Stimulated activated naive CD8-positive, alpha-beta T cell treated with anti-CD3 and anti-CD28 coated beads, Interleukin-15, Interleukin-2, amounts not matched to agents 100 U/mL and 50 U/mL, for 24 hours (primary cell): Measurements from ENCODE around the gene PDK2.

Experiments
- ATAC-seq: fragments of 150-1000 bp; cut with Tn5 transposase; one replicate; pipeline ENCODE4 v1.10.0; 2021
- DNase-seq: peaks from one replicate; pipeline ENCODE4 v3.0.0; 2021

PDK2 gene

DNA sequence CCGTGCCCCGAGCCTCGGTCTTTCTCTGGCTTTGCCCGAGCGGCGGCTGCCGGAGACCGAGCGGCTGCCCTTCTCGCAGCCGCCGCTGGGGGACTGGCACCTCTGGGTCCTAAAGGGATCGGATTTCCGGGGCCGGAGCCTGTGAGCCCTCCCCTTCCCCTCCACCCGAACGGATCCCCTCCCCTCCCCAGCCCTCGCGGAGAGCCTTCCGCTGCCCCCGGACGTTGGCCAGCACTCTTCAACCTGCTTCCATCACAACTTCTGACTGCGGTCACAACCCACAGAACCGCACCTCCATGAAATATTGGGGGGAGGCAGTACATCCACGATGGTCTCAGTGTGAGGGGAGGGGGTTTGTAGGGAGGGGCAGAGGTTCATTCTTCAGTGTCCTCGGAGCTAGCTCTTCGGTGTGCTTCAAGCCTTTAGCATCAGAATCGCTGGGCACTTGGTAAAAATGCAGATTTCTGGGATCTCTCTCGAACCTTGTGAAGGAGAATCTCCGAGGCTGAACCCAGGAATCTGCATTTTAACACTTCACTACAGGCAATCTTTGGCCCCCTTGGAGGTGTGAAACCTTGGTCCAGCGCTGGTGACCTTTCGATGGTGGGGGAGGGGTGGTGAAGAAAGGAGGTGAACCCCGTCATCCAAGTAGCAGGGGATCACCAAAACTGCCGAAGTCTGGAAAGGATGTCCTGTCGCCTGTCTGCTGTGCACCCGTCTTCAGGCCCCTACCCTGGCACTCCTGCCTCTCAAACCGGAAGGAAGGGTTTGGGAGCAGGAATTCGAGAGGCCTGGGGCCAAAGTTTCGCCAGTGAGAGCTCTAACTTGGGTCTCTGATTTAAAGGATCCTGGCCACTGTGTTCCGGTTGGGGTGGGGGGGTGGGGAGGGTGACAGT lies 56.1 kb downstream of the PDK2 start:
- ATAC-seq (peak; percentile 67), DNase-seq (peak; percentile 92)

DNA sequence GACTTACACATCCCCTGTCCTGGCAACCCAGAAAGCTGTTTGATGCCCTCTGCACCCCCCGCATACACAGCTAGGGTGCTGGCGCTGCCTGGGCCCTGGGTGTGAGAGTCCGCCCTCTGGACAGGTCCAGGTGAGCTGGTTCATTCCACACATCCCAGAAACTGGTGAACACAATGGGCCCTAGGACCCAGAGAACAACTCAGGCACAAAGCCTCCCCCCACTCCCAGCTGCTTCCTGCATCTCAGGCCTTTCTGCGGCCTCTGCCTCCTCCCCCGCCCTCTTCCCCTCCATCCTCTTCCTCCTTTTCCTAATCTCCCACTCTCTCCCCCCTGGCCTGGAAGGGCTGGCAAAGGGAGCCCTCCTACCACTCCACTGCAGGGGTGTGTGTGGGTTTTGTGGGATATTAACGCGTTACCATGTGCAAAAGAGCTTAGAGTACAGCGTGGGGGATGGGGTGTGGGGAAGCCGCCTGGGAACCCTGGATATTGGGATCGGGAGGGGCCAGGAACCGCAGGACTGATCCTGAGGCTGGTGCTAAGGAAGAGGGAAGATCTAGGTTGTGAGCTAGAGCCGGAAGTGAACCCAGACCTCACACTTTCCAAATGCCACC lies 56.9 kb downstream of the PDK2 start:
- ATAC-seq, result peak; percentile 4
- peak; percentile 63 for DNase-seq

DNA sequence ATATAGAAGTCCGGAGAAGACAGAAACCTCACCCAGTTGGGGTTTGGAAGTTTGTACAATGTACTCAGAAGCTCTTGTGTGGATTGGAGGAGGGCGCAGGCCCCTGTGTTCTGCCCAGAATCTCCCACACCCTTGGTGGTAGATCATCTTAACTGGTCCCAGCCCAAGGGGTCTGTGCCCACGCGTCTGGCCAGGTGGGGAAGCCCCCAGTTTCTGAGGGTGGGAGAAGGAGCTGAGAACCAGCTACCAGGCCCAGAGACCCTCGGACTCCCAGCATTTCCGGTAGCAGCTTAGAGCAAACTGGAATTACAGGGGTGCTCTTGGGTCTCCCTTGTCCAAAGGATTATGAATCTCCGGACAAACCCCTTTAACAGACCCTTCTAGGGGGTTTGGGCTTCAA lies 57.6 kb downstream of the PDK2 start:
- ATAC-seq (no peak), DNase-seq (peak; percentile 7)

DNA sequence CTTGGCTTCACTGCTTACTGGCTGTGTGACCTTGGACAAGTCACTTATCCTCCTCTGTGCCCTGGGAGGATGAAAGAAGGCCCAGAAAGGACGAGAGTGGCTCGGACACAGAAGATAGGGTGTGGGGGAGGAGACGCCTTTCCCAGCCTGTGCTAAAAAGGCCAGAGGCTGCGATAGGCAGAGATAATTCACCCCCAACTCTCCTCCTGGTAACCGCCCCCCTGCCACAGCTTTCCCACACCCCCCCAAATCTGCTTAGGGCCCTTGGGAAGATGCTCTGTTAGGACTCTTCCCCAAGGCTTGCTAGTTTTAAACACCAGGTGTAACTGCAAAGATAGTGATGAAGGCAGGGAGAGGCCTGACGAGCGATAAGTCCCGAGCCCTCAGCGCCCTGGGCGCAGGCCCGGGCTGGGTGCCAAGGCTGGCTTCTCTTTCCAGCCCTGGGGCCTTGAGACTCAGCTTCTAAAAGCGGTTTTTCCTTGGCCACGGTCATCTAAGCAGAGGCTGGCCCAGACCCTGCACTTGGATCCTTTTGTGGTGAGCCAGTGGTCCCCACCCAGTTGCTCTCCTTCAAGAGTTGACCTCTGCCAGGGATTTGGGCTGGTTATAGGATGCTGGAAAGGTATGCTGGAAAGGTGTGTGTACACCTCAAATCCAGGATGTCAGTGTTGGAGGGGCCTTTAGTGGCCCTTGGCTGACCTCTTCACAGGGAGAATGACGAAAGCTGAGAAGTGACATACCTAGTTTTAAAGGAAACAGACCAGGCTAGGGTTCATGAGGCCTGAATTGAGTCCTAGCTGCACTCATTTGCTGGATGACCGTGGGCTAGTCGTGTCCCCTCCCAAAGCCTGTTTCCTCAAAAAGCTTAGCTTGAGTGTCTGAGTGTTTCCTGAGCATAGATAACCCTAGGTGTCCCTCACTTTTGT lies 58.8 kb downstream of the PDK2 start:
- DNase-seq, result no peak
- no peak for ATAC-seq

DNA sequence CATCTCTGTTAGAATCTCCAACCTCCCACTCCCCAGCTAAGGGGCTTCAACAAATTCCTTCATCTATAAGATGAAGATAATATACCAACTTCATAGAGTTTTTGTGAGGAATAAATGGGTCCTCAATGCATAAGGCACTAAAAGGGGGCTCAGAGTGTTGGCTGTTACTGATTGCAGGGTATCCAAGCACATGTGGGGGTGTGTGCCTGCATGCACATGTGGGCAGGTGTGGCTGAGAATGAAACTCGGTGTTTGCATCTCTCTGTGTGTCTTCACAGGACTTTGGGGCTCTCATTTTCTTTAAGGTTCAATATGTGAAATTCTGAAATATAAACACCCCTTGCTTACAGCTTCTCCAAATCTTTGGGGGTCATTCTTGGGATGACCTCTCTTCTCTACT lies 59.5 kb downstream of the PDK2 start:
- no peak for ATAC-seq
- DNase-seq, result no peak

GRCh38 chr17:50155115-50155819 lies 60.1 kb downstream of the PDK2 start:
- DNase-seq (no peak), ATAC-seq (no peak)

GRCh38 chr17:50157891-50158290 lies 62.7 kb downstream of the PDK2 start:
- DNase-seq (no peak), ATAC-seq (no peak)

GRCh38 chr17:50161023-50161910 lies 66.1 kb downstream of the PDK2 start:
- ATAC-seq, result peak; percentile 94
- DNase-seq, result peak; percentile 98
